IMR-90 (cell line): ENCODE data around the gene MSANTD1. TPM values are rescaled to one million over a fixed set of nuclear protein-coding genes. Genes with fewer than 3 reads are reported as not detected.

Experiments used
- ATAC-seq: fragments of 200-7000 bp; cut with Tn5 transposase; 2 replicates; pipeline ENCODE4 v1.9.1; 2020; ENCODE audit warnings: low read depth, mild to moderate bottlenecking, moderate library complexity
- BruUV-seq: library from RNA; stranded (reverse); fragments of 400-500 nt; replicated peaks from 2 replicates; lab custom pipeline; 2021; lab: Mats Ljungman, UMichigan
- CTCF ChIA-PET: fragments of 300-600 bp; formaldehyde crosslinking; extraction: SDS; loops from one replicate; lab custom pipeline; 2021; ENCODE audit warnings: antibody characterized with exemption; lab: Yijun Ruan, JAX
- POLR2A ChIA-PET: fragments of 300-600 bp; sonication (Branson Sonifier 250); formaldehyde crosslinking; loops from one replicate; lab custom pipeline; 2022; ENCODE audit warnings: antibody characterized with exemption; ENCODE audit not compliant: unreplicated experiment; lab: Charles Lee
- DNase-seq: peaks from one replicate; pipeline ENCODE4 v3.0.0; 2013
- H2AFZ ChIP-seq: replicated peaks from 2 replicates; pipeline ENCODE3; 2013; ENCODE audit warnings: low read length, mild to moderate bottlenecking; ENCODE audit not compliant: poor library complexity
- H2AK5ac ChIP-seq: 2 replicates; pipeline ENCODE4 v1.6.1; 2013; ENCODE audit warnings: low read depth, low read length, inconsistent platforms
- H2AK9ac ChIP-seq: replicated peaks from 2 replicates; pipeline ENCODE3; 2013; ENCODE audit warnings: mild to moderate bottlenecking, low read depth, low read length, moderate library complexity; ENCODE audit not compliant: poor library complexity
- H2BK120ac ChIP-seq: 2 replicates; pipeline ENCODE4 v1.6.1; 2013; ENCODE audit warnings: low read depth, low read length, inconsistent platforms
- H2BK15ac ChIP-seq: 3 replicates; pipeline ENCODE4 v1.6.1; 2013; ENCODE audit warnings: low read depth, low read length, inconsistent platforms
- H2BK20ac ChIP-seq: 2 replicates; pipeline ENCODE4 v1.6.1; 2013; ENCODE audit warnings: low read depth, mild to moderate bottlenecking, inconsistent platforms, low read length, moderate library complexity
- H2BK5ac ChIP-seq: 2 replicates; pipeline ENCODE4 v1.6.1; 2013; ENCODE audit warnings: mild to moderate bottlenecking, low read depth, low read length, inconsistent platforms; ENCODE audit not compliant: poor library complexity, severe bottlenecking
- H3K14ac ChIP-seq: replicated peaks from 2 replicates; pipeline ENCODE4 v1.6.1; 2013; ENCODE audit warnings: low read depth, low read length, inconsistent platforms
- H3K18ac ChIP-seq: 2 replicates; pipeline ENCODE4 v1.6.1; 2013; ENCODE audit warnings: low read depth, low read length, control low read depth
- H3K23ac ChIP-seq: 2 replicates; pipeline ENCODE4 v1.6.1; 2013; ENCODE audit warnings: low read depth, low read length, inconsistent platforms
- H3K27ac ChIP-seq: 2 replicates; pipeline ENCODE4 v1.5.1; 2013; ENCODE audit warnings: mild to moderate bottlenecking, control low read depth, low read length; ENCODE audit not compliant: insufficient read depth
- H3K27me3 ChIP-seq: 2 replicates; pipeline ENCODE4 v1.6.1; 2013; ENCODE audit warnings: low read length; ENCODE audit not compliant: control insufficient read depth, insufficient read depth
- H3K36me3 ChIP-seq: 2 replicates; pipeline ENCODE4 v1.6.1; 2013; ENCODE audit warnings: low read length, mixed read lengths; ENCODE audit not compliant: control insufficient read depth, insufficient read depth
- H3K4ac ChIP-seq: 2 replicates; pipeline ENCODE4 v1.6.1; 2013; ENCODE audit warnings: low read depth, low read length, inconsistent platforms
- H3K4me1 ChIP-seq: 2 replicates; pipeline ENCODE4 v1.6.1; 2013; ENCODE audit warnings: low read length, mixed read lengths; ENCODE audit not compliant: control insufficient read depth, insufficient read depth
- H3K4me2 ChIP-seq: 2 replicates; pipeline ENCODE4 v1.6.1; 2013; ENCODE audit warnings: low read depth, mild to moderate bottlenecking, control low read depth, low read length, moderate library complexity
- H3K4me3 ChIP-seq: 2 replicates; pipeline ENCODE4 v1.5.1; 2013; ENCODE audit warnings: low read depth, mild to moderate bottlenecking, control low read depth, low read length, moderate library complexity; ENCODE audit not compliant: insufficient read depth
- H3K56ac ChIP-seq: 2 replicates; pipeline ENCODE4 v1.6.1; 2013; ENCODE audit warnings: low read length, inconsistent platforms; ENCODE audit not compliant: insufficient read depth; ENCODE audit errors: extremely low read depth
- H3K79me1 ChIP-seq, 2 experiments: 2 replicates each; pipeline ENCODE4 v1.6.1; 2013; ENCODE audit warnings: low read length in 2 of 2, inconsistent platforms in 1 of 2, low read depth in 1 of 2
- H3K9ac ChIP-seq: 2 replicates; pipeline ENCODE4 v1.6.1; 2013; ENCODE audit warnings: low read depth, low read length, control low read depth
- H3K9me1 ChIP-seq: 2 replicates; pipeline ENCODE4 v1.6.1; 2013; ENCODE audit warnings: low read length, inconsistent platforms; ENCODE audit not compliant: insufficient read depth
- H3K9me3 ChIP-seq: 2 replicates; pipeline ENCODE4 v1.6.1; 2013; ENCODE audit warnings: low read length; ENCODE audit not compliant: control insufficient read depth, insufficient read depth
- H4K20me1 ChIP-seq: 2 replicates; pipeline ENCODE4 v1.6.1; 2013; ENCODE audit warnings: low read length, inconsistent platforms; ENCODE audit not compliant: insufficient read depth
- H4K5ac ChIP-seq: 2 replicates; pipeline ENCODE4 v1.6.1; 2013; ENCODE audit warnings: mild to moderate bottlenecking, low read depth, low read length, control low read depth
- H4K8ac ChIP-seq, 2 experiments: 2 replicates each; pipeline ENCODE4 v1.6.1; 2013; ENCODE audit warnings: low read depth in 2 of 2, low read length in 2 of 2, control low read depth in 1 of 2, inconsistent platforms in 1 of 2
- H4K91ac ChIP-seq: 2 replicates; pipeline ENCODE4 v1.6.1; 2013; ENCODE audit warnings: low read depth, low read length, inconsistent platforms; ENCODE audit not compliant: insufficient read depth
- BHLHE40 ChIP-seq: fragments of 150-350 bp; IDR thresholded peaks from 2 replicates; pipeline ENCODE4 v1.6.1; 2016; ENCODE audit warnings: mild to moderate bottlenecking, low read depth, low read length
- CEBPB ChIP-seq: IDR thresholded peaks from 2 replicates; pipeline ENCODE4 v1.6.1; 2012; ENCODE audit warnings: low read depth, low read length, improper control_type of control experiment
- CTCF ChIP-seq: conservative IDR thresholded peaks from 2 replicates; pipeline ENCODE4 v1.5.1; 2012; ENCODE audit warnings: mild to moderate bottlenecking, low read depth, low read length, improper control_type of control experiment
- MAFK ChIP-seq: IDR thresholded peaks from 2 replicates; pipeline ENCODE4 v1.6.1; 2012; ENCODE audit warnings: low read depth, low read length, improper control_type of control experiment
- MAZ ChIP-seq: IDR thresholded peaks from 2 replicates; pipeline ENCODE4 v1.6.1; 2012; ENCODE audit warnings: low read depth, mild to moderate bottlenecking, low read length, improper control_type of control experiment, moderate library complexity, borderline replicate concordance
- MXI1 ChIP-seq: IDR thresholded peaks from 2 replicates; pipeline ENCODE4 v1.6.1; 2012; ENCODE audit warnings: low read depth, mild to moderate bottlenecking, low read length, moderate library complexity, borderline replicate concordance
- NFE2L2 ChIP-seq: fragments of 150-350 bp; IDR thresholded peaks from 2 replicates; pipeline ENCODE4 v1.6.1; 2016; ENCODE audit warnings: low read depth, mild to moderate bottlenecking, low read length
- POLR2A ChIP-seq: IDR thresholded peaks from 2 replicates; pipeline ENCODE4 v1.6.1; 2012; ENCODE audit warnings: mild to moderate bottlenecking, low read depth, low read length
- RAD21 ChIP-seq: IDR thresholded peaks from 2 replicates; pipeline ENCODE4 v1.6.1; 2012; ENCODE audit warnings: low read length, improper control_type of control experiment
- RCOR1 ChIP-seq: IDR thresholded peaks from 2 replicates; pipeline ENCODE4 v1.6.1; 2012; ENCODE audit warnings: mild to moderate bottlenecking, low read length, improper control_type of control experiment; ENCODE audit not compliant: insufficient replicate concordance
- SMC3 ChIP-seq: fragments of 150-350 bp; IDR thresholded peaks from 2 replicates; pipeline ENCODE4 v1.6.1; 2016; ENCODE audit warnings: low read depth, mild to moderate bottlenecking, antibody characterized with exemption, low read length, moderate library complexity
- USF2 ChIP-seq: fragments of 150-350 bp; IDR thresholded peaks from 2 replicates; pipeline ENCODE4 v1.6.1; 2017; ENCODE audit warnings: mild to moderate bottlenecking, antibody characterized with exemption, low read length, low read depth
- WGBS, 2 experiments: methylation state at CpG; one replicate each; pipeline versions ENCODE4 v1.1.5 to v1.1.7; 2013; ENCODE audit warnings: missing lambda C conversion rate in 2 of 2; ENCODE audit not compliant: insufficient read length in 1 of 2; ENCODE audit errors: extremely low coverage in 2 of 2; 5-methylcytosine and 5-hydroxymethylcytosine counted together
- dilution Hi-C: fragments of 300-500 bp; cut with HindIII; formaldehyde crosslinking; loops from one replicate; pipeline ENCODE4 v1.14.3; 2018; ENCODE audit warnings: low sequenced_read_pairs; ENCODE audit not compliant: unreplicated experiment
- in situ Hi-C: fragments of 300-500 bp; cut with MboI; formaldehyde crosslinking; loops from 3 replicates; pipeline ENCODE4 v1.14.3; 2019; ENCODE audit warnings: low sequenced_read_pairs, inconsistent platforms, mixed read lengths
- intact Hi-C: fragments of 100-400 bp; cut with micrococcal nuclease; formaldehyde crosslinking; loops from 2 replicates; pipeline ENCODE4 v1.10.0; 2022
- polyA plus RNA-seq, 3 experiments: library from polyadenylated mRNA; depleted of rRNA; stranded (reverse); fragments of >200 nt; gene quantifications; 2 replicates each; pipeline ENCODE4 v1.2.3, GENCODE V29; 2012; ENCODE audit warnings: low replicate concordance in 1 of 3
- total RNA-seq: library from RNA; depleted of rRNA; stranded (reverse); fragments of >200 nt; gene quantifications from 2 replicates; pipeline ENCODE4 v1.2.3, GENCODE V29; 2012
- TF ChIP-seq, protein P1 (sequence below): fragments of 150-350 bp; IDR thresholded peaks from 2 replicates; pipeline ENCODE4 v1.6.1; 2016; ENCODE audit warnings: low read depth, mild to moderate bottlenecking, low read length, moderate library complexity, borderline replicate concordance

The MSANTD1 gene
- total and polyA plus RNA-seq, 2 of the 4 experiments (the other 2 are of a cell fraction), result under 0.01 to 0.07 TPM

DNA sequence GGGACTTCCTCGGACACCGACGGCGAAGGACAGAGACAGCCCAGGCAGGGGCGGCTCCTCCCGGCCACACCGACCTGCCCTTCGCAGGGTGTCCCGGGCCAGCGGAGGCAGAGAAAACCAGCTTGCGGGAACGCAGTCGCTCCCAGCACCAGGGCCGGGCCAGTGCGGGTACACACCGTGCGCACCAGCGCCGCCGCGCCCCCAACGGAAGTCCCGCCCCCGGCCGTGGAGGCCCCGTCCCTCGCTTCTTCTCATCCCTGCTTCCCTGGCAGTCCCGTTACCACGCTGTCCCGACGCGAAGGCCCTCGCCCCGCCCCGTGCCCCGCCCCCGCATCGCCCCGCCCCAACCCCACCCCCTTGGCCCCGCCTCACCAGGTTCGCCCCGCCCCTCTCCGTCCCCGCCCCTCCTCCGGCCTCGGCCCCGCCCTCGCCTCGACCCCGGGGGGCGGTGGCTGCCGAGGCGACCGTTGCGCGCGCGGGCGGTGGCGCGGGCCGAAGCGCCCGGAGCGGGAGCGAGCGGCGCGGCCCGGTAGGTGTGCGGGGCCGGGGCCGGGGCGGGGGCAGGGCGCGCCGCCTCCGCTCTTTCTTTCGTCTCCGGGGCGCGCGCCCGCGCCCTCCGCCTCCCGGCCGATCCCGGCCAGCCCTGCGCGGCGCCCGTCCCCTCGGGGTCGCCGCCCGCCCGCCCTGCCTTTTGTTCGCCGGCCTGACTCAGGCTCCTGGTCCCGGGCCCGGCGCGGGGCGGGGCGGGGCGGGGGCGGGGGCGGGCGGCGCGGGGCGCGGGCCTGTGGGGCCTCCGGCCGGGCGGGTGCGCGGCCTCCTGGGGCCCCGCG is 43.8 kb downstream of the MSANTD1 start, which contains the start of gene RGS12:
Gene RGS12 (plus strand): TSS at position 451 of the 830 bp plus-strand sequence. CDS start 23,150 bp downstream, outside the sequence.
- no peaks in the 10 kb centered on the region for H3K9me3 ChIP-seq
- H2AFZ ChIP-seq, result peak within 1 kb of the TSS; percentile 99
- peak within 1 kb of the TSS; percentile 93 for H3K9ac ChIP-seq
- H3K4ac ChIP-seq, result peak within 1 kb of the TSS; percentile 87
- peak within 1 kb of the TSS; percentile 95 for H3K4me3 ChIP-seq
- ATAC-seq, result peak; percentile 89
- WGBS, 2 experiments, result 0% methylated on average over 7 of the region's 121 CpGs; no CpG with 5 or more reads in 1 of the 2 experiments
- peak within 1 kb of the TSS; percentile 51 for H3K56ac ChIP-seq
- H4K5ac ChIP-seq, result peak within 1 kb of the TSS; percentile 73
- CTCF ChIA-PET, result interaction anchor here (0.6 kb wide), 1 partner anchor 158 kb away, joined by 3 read pairs; no protein-coding TSS in a partner anchor
- peaks cover 26 to 47% of the 10 kb centered on the region in 2 experiments for H3K79me1 ChIP-seq
- dilution Hi-C loops, result no loop called here
- peaks cover 19% of the 10 kb centered on the region; the same call in 1 of the 2 replicates for H4K20me1 ChIP-seq
- intact Hi-C loops, result loop anchor here (5.0 kb wide), 1 partner anchor 145 kb away; no protein-coding TSS in a partner anchor
- POLR2A ChIA-PET, result no interaction called here
- H2AK5ac ChIP-seq, result peak within 1 kb of the TSS; percentile 89
- H3K23ac ChIP-seq, result peak within 1 kb of the TSS; percentile 96
- H2BK5ac ChIP-seq, result peak within 1 kb of the TSS; percentile 74
- in situ Hi-C loops, result no loop called here
- no peaks in the 10 kb centered on the region for H3K27me3 ChIP-seq
- peaks cover 19% of the 10 kb centered on the region for H3K4me1 ChIP-seq
- no peak within 1 kb of the TSS for H2BK20ac ChIP-seq
- peak within 1 kb of the TSS; percentile 75 for H4K91ac ChIP-seq
- H4K8ac ChIP-seq, result peak within 1 kb of the TSS; percentile 72 to 81; a peak in 3 of 4 replicates
- no peaks in the 10 kb centered on the region for H3K36me3 ChIP-seq
- peak within 1 kb of the TSS; percentile 91 for H3K4me2 ChIP-seq
- peak; percentile 91 for DNase-seq
- peak within 1 kb of the TSS; percentile 88 for H3K27ac ChIP-seq
- BruUV-seq, result no TSS peak
- H2AK9ac ChIP-seq, result peak within 1 kb of the TSS; percentile 87
- peak within 1 kb of the TSS; percentile 91 for H3K14ac ChIP-seq
- H2BK15ac ChIP-seq, result no peak within 1 kb of the TSS; the same call in 2 of the 3 replicates
- H3K18ac ChIP-seq, result peak within 1 kb of the TSS; percentile 47; the same call in 1 of the 2 replicates
- H3K9me1 ChIP-seq, result peaks cover 7% of the 10 kb centered on the region; the same call in 1 of the 2 replicates
- H2BK120ac ChIP-seq, result peak within 1 kb of the TSS; percentile 47
- TF ChIP-seq SMC3 (no peak), CEBPB (no peak), CTCF (no peak), RCOR1 (no peak), BHLHE40 (no peak), POLR2A (peak; percentile 58), RAD21 (no peak), MXI1 (peak; percentile 90), MAFK (no peak), USF2 (no peak), NFE2L2 (no peak), MAZ (peak; percentile 63; the same call in 1 of the 2 replicates)
- TF ChIP-seq, protein P1, sequence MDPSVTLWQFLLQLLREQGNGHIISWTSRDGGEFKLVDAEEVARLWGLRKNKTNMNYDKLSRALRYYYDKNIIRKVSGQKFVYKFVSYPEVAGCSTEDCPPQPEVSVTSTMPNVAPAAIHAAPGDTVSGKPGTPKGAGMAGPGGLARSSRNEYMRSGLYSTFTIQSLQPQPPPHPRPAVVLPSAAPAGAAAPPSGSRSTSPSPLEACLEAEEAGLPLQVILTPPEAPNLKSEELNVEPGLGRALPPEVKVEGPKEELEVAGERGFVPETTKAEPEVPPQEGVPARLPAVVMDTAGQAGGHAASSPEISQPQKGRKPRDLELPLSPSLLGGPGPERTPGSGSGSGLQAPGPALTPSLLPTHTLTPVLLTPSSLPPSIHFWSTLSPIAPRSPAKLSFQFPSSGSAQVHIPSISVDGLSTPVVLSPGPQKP, result no peak
